ENCODE results near the gene VIPR2. TPM values are rescaled to one million over a fixed set of nuclear protein-coding genes. Genes with fewer than 3 reads are reported as not detected.
A peak's percentile ranks its signal among the peaks of the same experiment; 100 is the strongest.

The VIPR2 gene
- total and polyA plus RNA-seq, 8 donors = 0.28 to 0.80 (median 0.44) TPM

- no peaks in the 10 kb centered on the region for H3K36me3 ChIP-seq
- no peaks in the 10 kb centered on the region for H3K4me1 ChIP-seq
- peak; percentile 38 for ATAC-seq
- DNase-seq = no peak
- H3K27ac ChIP-seq = no peak overlapping the region
- H3K9me3 ChIP-seq = peaks cover 0 to 3% of the 10 kb centered on the region in 2 donors
- no peak overlapping the region for H3K4me3 ChIP-seq
- H3K27me3 ChIP-seq = peaks cover 0 to 6% of the 10 kb centered on the region in 2 donors
- no peak for TF ChIP-seq CTCF (IDR thresholded peaks at IDR 0.05)
- intact Hi-C loops (cut with DNase I) = no loop called here
Observed at GRCh38 chr7:159048656-159049055, 96.0 kb downstream of the VIPR2 start.

- Histone ChIP-seq H3K9me3 (peaks cover 0 to 3% of the 10 kb centered on the region in 2 donors), H3K27ac (no peak overlapping the region), H3K27me3 (peaks cover 0 to 6% of the 10 kb centered on the region in 2 donors), H3K36me3 (no peaks in the 10 kb centered on the region), H3K4me1 (no peaks in the 10 kb centered on the region), H3K4me3 (no peak overlapping the region)
- ATAC-seq (no peak), DNase-seq (no peak)
- intact Hi-C loops (cut with DNase I) = no loop called here
- no peak for TF ChIP-seq CTCF (IDR thresholded peaks at IDR 0.05)
Observed at GRCh38 chr7:159047536-159047935, 97.1 kb downstream of the VIPR2 start.

GRCh38 chr7:159046300-159046699, 98.4 kb downstream of the VIPR2 start:
- ATAC-seq = no peak
- Histone ChIP-seq H3K4me1 (no peaks in the 10 kb centered on the region), H3K27ac (no peak overlapping the region), H3K27me3 (peaks cover 0 to 6% of the 10 kb centered on the region in 2 donors), H3K36me3 (no peaks in the 10 kb centered on the region), H3K9me3 (peaks cover 0 to 3% of the 10 kb centered on the region in 2 donors), H3K4me3 (no peak overlapping the region)
- intact Hi-C loops (cut with DNase I) = no loop called here
- no peak for DNase-seq
- no peak for TF ChIP-seq CTCF (IDR thresholded peaks at IDR 0.05)

- no peak for ATAC-seq
Observed at GRCh38 chr7:159045839-159046238, 98.8 kb downstream of the VIPR2 start.

GRCh38 chr7:159042581-159043101, 102.0 kb downstream of the VIPR2 start:
- ATAC-seq (no peak), DNase-seq (no peak)
- H3K27me3 ChIP-seq = no peaks in the 10 kb centered on the region
- TF ChIP-seq CTCF (IDR thresholded peaks at IDR 0.05) = no peak
- peaks cover 0 to 3% of the 10 kb centered on the region in 2 donors for H3K9me3 ChIP-seq
- no peaks in the 10 kb centered on the region for H3K4me1 ChIP-seq
- no peaks in the 10 kb centered on the region for H3K36me3 ChIP-seq
- intact Hi-C loops (cut with DNase I) = no loop called here
- no peak overlapping the region for H3K27ac ChIP-seq
- no peak overlapping the region for H3K4me3 ChIP-seq

More at GRCh38 chr7:159045839-159046238, 98.8 kb downstream of the VIPR2 start:
- H3K4me1 ChIP-seq = no peaks in the 10 kb centered on the region
- no peak for TF ChIP-seq CTCF (IDR thresholded peaks at IDR 0.05)
- H3K27me3 ChIP-seq = peaks cover 0 to 6% of the 10 kb centered on the region in 2 donors
- H3K36me3 ChIP-seq = no peaks in the 10 kb centered on the region
- no peak overlapping the region for H3K27ac ChIP-seq
- no peak overlapping the region for H3K4me3 ChIP-seq
- intact Hi-C loops (cut with DNase I) = no loop called here
- H3K9me3 ChIP-seq = peaks cover 0 to 3% of the 10 kb centered on the region in 2 donors
- no peak for DNase-seq
